ENCODE results near the gene NAT9. TPM values are rescaled to one million over a fixed set of nuclear protein-coding genes. Genes with fewer than 3 reads are reported as not detected.

The NAT9 gene
- total RNA-seq, 1 donor from 2014 or later, result 48.6 TPM

- Histone ChIP-seq H3K4me1 (peaks cover 14% of the 10 kb centered on the region), H3K9me3 (no peaks in the 10 kb centered on the region), H3K36me3 (no peaks in the 10 kb centered on the region), H3K27ac (no peak overlapping the region), H3K4me3 (no peak overlapping the region), H3K27me3 (ENCODE audit: low read depth) (no peaks in the 10 kb centered on the region)
- ATAC-seq, result no peak
- no peak for TF ChIP-seq CTCF (IDR thresholded peaks at IDR 0.05)
- DNase-seq, result no peak
- intact Hi-C loops (cut with DNase I), result no loop called here
These were observed 46.8 kb downstream of the NAT9 start for GRCh38 chr17:74729368-74729767.

GRCh38 chr17:74728702-74729075 lies 47.5 kb downstream of the NAT9 start:
- H3K36me3 ChIP-seq, result no peaks in the 10 kb centered on the region
- no peak for TF ChIP-seq CTCF (IDR thresholded peaks at IDR 0.05)
- intact Hi-C loops (cut with DNase I), result no loop called here
- no peak overlapping the region for H3K27ac ChIP-seq
- ATAC-seq, result no peak
- H3K4me3 ChIP-seq, result no peak overlapping the region
- no peak for DNase-seq
- H3K9me3 ChIP-seq, result no peaks in the 10 kb centered on the region
- H3K4me1 ChIP-seq, result peaks cover 14% of the 10 kb centered on the region
- no peaks in the 10 kb centered on the region for H3K27me3 ChIP-seq (ENCODE audit: low read depth)

- H3K4me3 ChIP-seq, result no peak overlapping the region
- no peaks in the 10 kb centered on the region for H3K9me3 ChIP-seq
- H3K36me3 ChIP-seq, result no peaks in the 10 kb centered on the region
- intact Hi-C loops (cut with DNase I), result no loop called here
- TF ChIP-seq CTCF (IDR thresholded peaks at IDR 0.05), result no peak
- H3K4me1 ChIP-seq, result peaks cover 14% of the 10 kb centered on the region
- ATAC-seq, result no peak
- H3K27me3 ChIP-seq (ENCODE audit: low read depth), result no peaks in the 10 kb centered on the region
- DNase-seq, result no peak
- H3K27ac ChIP-seq, result no peak overlapping the region
These were observed 48.0 kb downstream of the NAT9 start for GRCh38 chr17:74728033-74728701.

GRCh38 chr17:74725111-74725510 lies 51.0 kb downstream of the NAT9 start:
- H3K4me3 ChIP-seq, result no peak overlapping the region
- H3K9me3 ChIP-seq, result no peaks in the 10 kb centered on the region
- DNase-seq (no peak), ATAC-seq (no peak)
- intact Hi-C loops (cut with DNase I), result no loop called here
- TF ChIP-seq CTCF (IDR thresholded peaks at IDR 0.05), result no peak
- H3K4me1 ChIP-seq, result peaks cover 1% of the 10 kb centered on the region
- no peaks in the 10 kb centered on the region for H3K27me3 ChIP-seq (ENCODE audit: low read depth)
- no peak overlapping the region for H3K27ac ChIP-seq
- H3K36me3 ChIP-seq, result no peaks in the 10 kb centered on the region

- Histone ChIP-seq H3K9me3 (no peaks in the 10 kb centered on the region), H3K36me3 (no peaks in the 10 kb centered on the region), H3K27me3 (ENCODE audit: low read depth) (no peaks in the 10 kb centered on the region), H3K4me1 (no peaks in the 10 kb centered on the region), H3K27ac (no peak overlapping the region), H3K4me3 (no peak overlapping the region)
- intact Hi-C loops (cut with DNase I), result no loop called here
- TF ChIP-seq CTCF (IDR thresholded peaks at IDR 0.05), result no peak
- DNase-seq (no peak), ATAC-seq (no peak)
These were observed 52.3 kb downstream of the NAT9 start for GRCh38 chr17:74723891-74724290.
